Right atrium auricular region (tissue), 2 donors: ENCODE measurements around the gene TDRD15. TPM values are rescaled to one million over a fixed set of nuclear protein-coding genes. Genes with fewer than 3 reads are reported as not detected.

ENCODE experiments used
- DNase-seq: peaks from one replicate; pipeline ENCODE4 v3.0.0-alpha.2; 2019; ENCODE audit warnings: low spot score
- H3K27ac ChIP-seq, 2 donors: fragments of 200-600 bp; sonication (generic); 1 replicate in 1 of 2; 2 replicates in 1 of 2; pipeline ENCODE4 v1.5.1; 2016 to 2019
- H3K27me3 ChIP-seq, 2 donors: fragments of 200-600 bp; sonication (generic); one replicate each; pipeline versions ENCODE4 v1.5.1 to v1.6.0; 2017 to 2019
- H3K36me3 ChIP-seq: fragments of 200-600 bp; sonication (generic); one replicate; pipeline ENCODE4 v1.5.1; 2016
- H3K4me1 ChIP-seq, 2 donors: fragments of 200-600 bp; sonication (generic); one replicate each; pipeline versions ENCODE4 v1.5.1 to v1.6.0; 2017 to 2019
- H3K4me3 ChIP-seq, 2 donors: fragments of 200-600 bp; sonication (generic); 1 replicate in 1 of 2; 2 replicates in 1 of 2; pipeline ENCODE4 v1.5.1; 2017 to 2019; ENCODE audit warnings: mild to moderate bottlenecking in 1 of 2, moderate library complexity in 1 of 2
- H3K9me3 ChIP-seq, 2 donors: fragments of 200-600 bp; sonication (generic); one replicate each; pipeline ENCODE4 v1.5.1; 2019
- CTCF ChIP-seq, 2 donors: fragments of 200-600 bp; sonication (generic); IDR thresholded peaks; one replicate each; pipeline ENCODE4 v1.5.1; 2019; ENCODE audit warnings: antibody characterized with exemption in 2 of 2
- total RNA-seq, 2 donors: library from RNA; depleted of rRNA; stranded (reverse); fragments of >200 nt; gene quantifications; one replicate each; pipeline ENCODE4 v1.1.0, GENCODE V29; 2016

Gene TDRD15
- total RNA-seq, 2 donors from 2014 or later, result 1.7 TPM; not detected in 1

DNA sequence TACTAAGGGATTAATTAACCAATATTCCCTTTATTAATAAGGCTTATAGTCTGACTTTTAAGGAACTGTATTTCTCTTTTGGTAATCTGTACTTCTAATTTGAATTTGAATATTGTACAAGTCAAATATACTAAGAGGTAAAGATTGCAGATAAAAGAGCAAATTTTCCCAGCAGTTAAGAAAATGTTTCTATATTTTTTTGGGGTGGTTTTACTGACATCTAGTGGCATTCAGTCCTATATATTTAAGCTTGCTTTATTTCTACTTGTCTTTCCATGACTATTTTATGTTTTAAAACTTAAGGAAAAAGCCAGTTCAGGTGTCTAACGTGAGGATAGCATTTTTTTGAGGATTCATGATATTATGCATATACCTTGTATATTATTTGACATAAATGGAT is 41.6 kb downstream of the TDRD15 start:
- DNase-seq, result no peak
- no peak for TF ChIP-seq CTCF (IDR thresholded peaks at IDR 0.05)
- Histone ChIP-seq H3K9me3 (no peaks in the 10 kb centered on the region), H3K4me3 (no peak overlapping the region), H3K36me3 (no peaks in the 10 kb centered on the region), H3K27me3 (no peaks in the 10 kb centered on the region), H3K4me1 (no peaks in the 10 kb centered on the region), H3K27ac (no peak overlapping the region)

DNA sequence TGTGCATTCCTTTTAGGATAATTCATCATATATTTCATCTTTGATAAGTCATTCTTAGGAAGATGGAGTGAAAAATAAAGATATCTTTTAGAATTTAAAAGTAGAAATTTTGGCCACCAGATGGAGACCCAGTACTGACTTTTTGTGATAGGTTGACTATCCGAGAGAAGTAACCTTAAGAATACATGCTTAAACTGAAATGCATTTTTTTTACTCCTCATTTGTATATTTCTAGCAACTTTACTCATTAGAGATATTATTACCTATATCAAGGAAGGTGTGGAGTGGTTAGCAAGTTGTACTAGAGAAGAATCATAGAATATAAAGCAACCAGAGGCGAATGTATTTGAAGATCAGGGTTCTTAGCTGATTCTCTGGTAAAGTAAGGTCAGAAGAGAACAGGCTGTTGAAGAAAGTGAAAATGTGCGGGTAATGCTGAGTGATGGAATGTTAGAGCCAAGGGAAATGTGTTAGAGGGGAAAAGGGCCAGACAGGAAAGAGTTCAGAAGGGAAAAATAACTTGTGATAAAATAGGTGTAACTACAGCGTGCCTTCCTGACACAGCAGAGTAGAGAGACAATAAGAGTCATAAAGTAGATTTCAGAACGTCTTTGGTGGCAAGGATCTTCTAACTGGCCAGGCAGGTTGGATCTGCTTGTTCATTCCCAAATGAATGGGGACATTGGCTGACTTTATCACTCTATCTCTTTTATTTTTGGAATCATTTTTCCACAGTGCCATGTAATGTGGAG is 52.3 kb downstream of the TDRD15 start:
- H3K4me3 ChIP-seq, result no peak overlapping the region

DNA sequence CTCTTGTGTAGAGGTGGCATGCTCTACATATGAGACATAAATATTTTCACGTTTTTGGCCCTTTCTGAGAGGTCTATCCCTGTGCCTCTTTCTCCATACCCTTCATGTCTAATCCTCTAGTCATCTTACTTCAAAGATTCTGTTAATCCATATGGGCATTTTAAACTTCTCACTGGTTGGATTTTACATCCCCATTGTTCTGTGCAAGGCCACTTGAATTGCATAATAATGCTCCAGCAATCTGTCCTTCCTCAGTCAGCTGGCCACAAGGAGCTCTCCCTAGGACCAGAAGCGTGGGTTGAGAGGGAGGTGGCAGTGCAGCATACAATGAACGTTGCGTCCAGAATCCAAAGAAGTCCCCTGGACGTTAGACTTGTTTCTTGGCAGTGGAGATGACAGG is 58.2 kb downstream of the TDRD15 start:
- Histone ChIP-seq H3K4me1 (no peaks in the 10 kb centered on the region), H3K27ac (no peak overlapping the region), H3K36me3 (no peaks in the 10 kb centered on the region), H3K27me3 (no peaks in the 10 kb centered on the region), H3K9me3 (no peaks in the 10 kb centered on the region), H3K4me3 (no peak overlapping the region)
- DNase-seq, result no peak
- TF ChIP-seq CTCF (IDR thresholded peaks at IDR 0.05), result no peak

More for the DNA sequence above, 52.3 kb downstream of the TDRD15 start:
- Histone ChIP-seq H3K27me3 (no peaks in the 10 kb centered on the region), H3K9me3 (no peaks in the 10 kb centered on the region), H3K36me3 (no peaks in the 10 kb centered on the region), H3K4me1 (peaks cover 0 to 6% of the 10 kb centered on the region in 2 donors), H3K27ac (peak overlapping the region in 1 of 2 donors; percentile 58)
- TF ChIP-seq CTCF (IDR thresholded peaks at IDR 0.05), result peak; percentile 36 to 67
- DNase-seq, result no peak

DNA sequence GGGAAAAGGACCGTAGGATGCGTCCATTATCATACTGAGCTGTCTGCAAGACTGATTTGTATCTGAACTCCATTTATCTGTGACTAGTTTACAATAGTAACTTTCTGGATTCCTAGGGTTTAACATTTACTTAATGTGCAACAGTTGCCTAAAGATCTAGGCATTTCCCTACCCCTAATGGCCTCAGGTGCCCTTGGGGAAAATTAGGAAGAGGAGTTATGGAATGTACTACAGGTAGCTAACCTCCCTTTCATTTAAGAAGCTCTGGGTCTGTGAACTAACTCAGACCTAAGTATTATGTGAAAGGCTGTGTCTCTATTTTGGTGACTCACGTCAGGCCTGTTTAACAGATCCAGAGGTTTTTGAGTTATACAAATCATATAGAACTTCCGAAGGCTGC is 59.5 kb downstream of the TDRD15 start:
- Histone ChIP-seq H3K36me3 (no peaks in the 10 kb centered on the region), H3K4me3 (no peak overlapping the region), H3K4me1 (no peaks in the 10 kb centered on the region), H3K27me3 (no peaks in the 10 kb centered on the region), H3K9me3 (no peaks in the 10 kb centered on the region), H3K27ac (no peak overlapping the region)
- DNase-seq, result no peak
- TF ChIP-seq CTCF (IDR thresholded peaks at IDR 0.05), result no peak

GRCh38 chr2:21183726-21184125 is 60.0 kb downstream of the TDRD15 start:
- H3K36me3 ChIP-seq, result no peaks in the 10 kb centered on the region
- no peak for DNase-seq
- no peak overlapping the region for H3K27ac ChIP-seq
- H3K9me3 ChIP-seq, result no peaks in the 10 kb centered on the region
- H3K4me1 ChIP-seq, result no peaks in the 10 kb centered on the region
- H3K27me3 ChIP-seq, result no peaks in the 10 kb centered on the region
- TF ChIP-seq CTCF (IDR thresholded peaks at IDR 0.05), result no peak
- H3K4me3 ChIP-seq, result no peak overlapping the region

DNA sequence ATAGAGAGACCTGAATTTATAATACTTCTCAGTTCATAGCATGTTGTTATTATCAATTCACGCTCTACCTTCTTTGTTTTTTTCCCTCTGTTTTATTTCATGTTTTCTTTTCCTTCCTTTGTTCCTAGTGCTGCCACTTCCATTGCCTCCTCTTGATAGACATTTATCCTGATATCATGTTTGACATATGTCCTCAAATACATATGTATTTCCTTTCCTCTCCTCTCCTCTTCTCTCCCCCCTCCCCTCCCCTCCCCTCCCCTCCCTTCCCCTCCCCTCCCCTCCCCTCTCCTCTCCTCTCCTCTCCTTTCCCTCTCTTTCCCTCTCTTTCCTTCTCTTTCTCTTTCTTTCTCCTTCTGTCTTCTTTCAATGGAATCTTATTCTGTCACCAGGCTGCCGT is 67.8 kb downstream of the TDRD15 start:
- Histone ChIP-seq H3K4me1 (no peaks in the 10 kb centered on the region), H3K4me3 (no peak overlapping the region), H3K36me3 (no peaks in the 10 kb centered on the region), H3K27me3 (no peaks in the 10 kb centered on the region), H3K27ac (no peak overlapping the region), H3K9me3 (no peaks in the 10 kb centered on the region)
- DNase-seq, result no peak
- no peak for TF ChIP-seq CTCF (IDR thresholded peaks at IDR 0.05)
